ENCODE measurements around the gene BPI. TPM values are rescaled to one million over a fixed set of nuclear protein-coding genes. Genes with fewer than 3 reads are reported as not detected.

Gene BPI
- total and polyA plus RNA-seq, 2 donors from 2014 or later = 0.16 to 1.5 TPM

GRCh38 chr20:38331245-38331644 is 27.3 kb downstream of the BPI start:
- no peak for FAIRE-seq
- intact Hi-C loops (cut with DNase I) = no loop called here

GRCh38 chr20:38331814-38332213 is 27.9 kb downstream of the BPI start:
- no peak overlapping the region for H3K9ac ChIP-seq (ENCODE audit: low read length in 3 of 3)
- peaks cover 0 to 4% (median 2%) of the 10 kb centered on the region in 3 donors for H3K4me1 ChIP-seq (ENCODE audit: control insufficient read depth in 2 of 3, insufficient read depth in 2 of 3, low read depth in 1 of 3, low read length in 3 of 3)
- no peaks in the 10 kb centered on the region for H3K36me3 ChIP-seq (ENCODE audit: control insufficient read depth in 2 of 3, insufficient read depth in 3 of 3, low read length in 3 of 3)
- FAIRE-seq (no peak), DNase-seq (no peak)
- no peak overlapping the region for H3K4me3 ChIP-seq (ENCODE audit: low read length in 3 of 3)
- H3K27ac ChIP-seq (ENCODE audit: low read depth in 2 of 2, low read length in 2 of 2) = no peak overlapping the region
- no peaks in the 10 kb centered on the region for H3K9me3 ChIP-seq (ENCODE audit: control insufficient read depth in 2 of 3, insufficient read depth in 1 of 3, low read length in 3 of 3)
- intact Hi-C loops (cut with DNase I) = no loop called here
- no peak for TF ChIP-seq CTCF (IDR thresholded peaks at IDR 0.05; ENCODE audit: borderline replicate concordance, extremely low read depth, insufficient read depth)
- no peaks in the 10 kb centered on the region for H3K27me3 ChIP-seq (ENCODE audit: control insufficient read depth, insufficient read depth, low read length)

More at GRCh38 chr20:38331245-38331644, 27.3 kb downstream of the BPI start:
- no peaks in the 10 kb centered on the region for H3K9me3 ChIP-seq (ENCODE audit: control insufficient read depth in 2 of 3, insufficient read depth in 1 of 3, low read length in 3 of 3)
- H3K9ac ChIP-seq (ENCODE audit: low read length in 3 of 3) = no peak overlapping the region
- peaks cover 0 to 4% (median 2%) of the 10 kb centered on the region in 3 donors for H3K4me1 ChIP-seq (ENCODE audit: control insufficient read depth in 2 of 3, insufficient read depth in 2 of 3, low read depth in 1 of 3, low read length in 3 of 3)
- no peaks in the 10 kb centered on the region for H3K36me3 ChIP-seq (ENCODE audit: control insufficient read depth in 2 of 3, insufficient read depth in 3 of 3, low read length in 3 of 3)
- no peak overlapping the region for H3K27ac ChIP-seq (ENCODE audit: low read depth in 2 of 2, low read length in 2 of 2)
- H3K4me3 ChIP-seq (ENCODE audit: low read length in 3 of 3) = no peak overlapping the region
- DNase-seq = no peak
- TF ChIP-seq CTCF (IDR thresholded peaks at IDR 0.05; ENCODE audit: borderline replicate concordance, extremely low read depth, insufficient read depth) = no peak
- H3K27me3 ChIP-seq (ENCODE audit: control insufficient read depth, insufficient read depth, low read length) = no peaks in the 10 kb centered on the region

- H3K27me3 ChIP-seq (ENCODE audit: control insufficient read depth, insufficient read depth, low read length) = no peaks in the 10 kb centered on the region
- intact Hi-C loops (cut with DNase I) = no loop called here
- no peak for TF ChIP-seq CTCF (IDR thresholded peaks at IDR 0.05; ENCODE audit: borderline replicate concordance, extremely low read depth, insufficient read depth)
Observed at GRCh38 chr20:38334016-38334415, 30.1 kb downstream of the BPI start.

GRCh38 chr20:38336726-38337125 is 32.8 kb downstream of the BPI start:
- H3K9ac ChIP-seq (ENCODE audit: low read length in 3 of 3) = no peak overlapping the region
- no peaks in the 10 kb centered on the region for H3K27me3 ChIP-seq (ENCODE audit: control insufficient read depth, insufficient read depth, low read length)
- FAIRE-seq (no peak), DNase-seq (no peak)
- TF ChIP-seq CTCF (IDR thresholded peaks at IDR 0.05; ENCODE audit: borderline replicate concordance, extremely low read depth, insufficient read depth) = no peak
- no peak overlapping the region for H3K4me3 ChIP-seq (ENCODE audit: low read length in 3 of 3)
- no peak overlapping the region for H3K27ac ChIP-seq (ENCODE audit: low read depth in 2 of 2, low read length in 2 of 2)
- H3K9me3 ChIP-seq (ENCODE audit: control insufficient read depth in 2 of 3, insufficient read depth in 1 of 3, low read length in 3 of 3) = peaks cover 0 to 6% (median 3%) of the 10 kb centered on the region in 3 donors
- intact Hi-C loops (cut with DNase I) = no loop called here
- no peaks in the 10 kb centered on the region for H3K36me3 ChIP-seq (ENCODE audit: control insufficient read depth in 2 of 3, insufficient read depth in 3 of 3, low read length in 3 of 3)
- H3K4me1 ChIP-seq (ENCODE audit: control insufficient read depth in 2 of 3, insufficient read depth in 2 of 3, low read depth in 1 of 3, low read length in 3 of 3) = no peaks in the 10 kb centered on the region

More at GRCh38 chr20:38334016-38334415, 30.1 kb downstream of the BPI start:
- Histone ChIP-seq H3K27ac (ENCODE audit: low read depth in 2 of 2, low read length in 2 of 2) (no peak overlapping the region), H3K9me3 (ENCODE audit: control insufficient read depth in 2 of 3, insufficient read depth in 1 of 3, low read length in 3 of 3) (peaks cover 0 to 6% (median 3%) of the 10 kb centered on the region in 3 donors), H3K9ac (ENCODE audit: low read length in 3 of 3) (no peak overlapping the region), H3K36me3 (ENCODE audit: control insufficient read depth in 2 of 3, insufficient read depth in 3 of 3, low read length in 3 of 3) (no peaks in the 10 kb centered on the region), H3K4me3 (ENCODE audit: low read length in 3 of 3) (no peak overlapping the region), H3K4me1 (ENCODE audit: control insufficient read depth in 2 of 3, insufficient read depth in 2 of 3, low read depth in 1 of 3, low read length in 3 of 3) (peaks cover 0 to 4% (median 2%) of the 10 kb centered on the region in 3 donors)
- no peak for FAIRE-seq
- no peak for DNase-seq
